ENCODE data around the gene PARP16. TPM values are rescaled to one million over a fixed set of nuclear protein-coding genes. Genes with fewer than 3 reads are reported as not detected.
A peak's percentile ranks its signal among the peaks of the same experiment; 100 is the strongest.

PARP16 gene, protein sequence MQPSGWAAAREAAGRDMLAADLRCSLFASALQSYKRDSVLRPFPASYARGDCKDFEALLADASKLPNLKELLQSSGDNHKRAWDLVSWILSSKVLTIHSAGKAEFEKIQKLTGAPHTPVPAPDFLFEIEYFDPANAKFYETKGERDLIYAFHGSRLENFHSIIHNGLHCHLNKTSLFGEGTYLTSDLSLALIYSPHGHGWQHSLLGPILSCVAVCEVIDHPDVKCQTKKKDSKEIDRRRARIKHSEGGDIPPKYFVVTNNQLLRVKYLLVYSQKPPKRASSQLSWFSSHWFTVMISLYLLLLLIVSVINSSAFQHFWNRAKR
- total RNA-seq (7.9 TPM), polyA plus RNA-seq (12.7 TPM)
- long read RNA-seq, donor 1 = 0 reads
- long read RNA-seq, donor 2 = 0 reads
- long read RNA-seq, donor 3, partial matches to known transcripts = 0 of 5 reads
- long read RNA-seq, donor 3, other reads (novel, unspliced or antisense) = 0 of 5 reads
- long read RNA-seq, donor 4 = 0 reads
- long read RNA-seq, donor 5, transcript PARP16-206 (6 exons, 2,343 nt) = major isoform, 6 of 7 reads
- long read RNA-seq, donor 5, partial matches to known transcripts = 0 of 7 reads
- long read RNA-seq, donor 5, other reads (novel, unspliced or antisense) = 0 of 7 reads
- long read RNA-seq, donor 6, partial matches to known transcripts = 0 of 5 reads
- long read RNA-seq, donor 6, other reads (novel, unspliced or antisense) = 0 of 5 reads
- long read RNA-seq, donor 7, partial matches to known transcripts = 0 of 1 reads
- long read RNA-seq, donor 7, other reads (novel, unspliced or antisense) = 0 of 1 reads
- long read RNA-seq, donor 8 = 0 reads
- long read RNA-seq, donor 9, partial matches to known transcripts = 0 of 3 reads
- long read RNA-seq, donor 9, other reads (novel, unspliced or antisense) = 0 of 3 reads
- long read RNA-seq, donor 10, partial matches to known transcripts = 0 of 3 reads
- long read RNA-seq, donor 10, other reads (novel, unspliced or antisense) = 0 of 3 reads

DNA sequence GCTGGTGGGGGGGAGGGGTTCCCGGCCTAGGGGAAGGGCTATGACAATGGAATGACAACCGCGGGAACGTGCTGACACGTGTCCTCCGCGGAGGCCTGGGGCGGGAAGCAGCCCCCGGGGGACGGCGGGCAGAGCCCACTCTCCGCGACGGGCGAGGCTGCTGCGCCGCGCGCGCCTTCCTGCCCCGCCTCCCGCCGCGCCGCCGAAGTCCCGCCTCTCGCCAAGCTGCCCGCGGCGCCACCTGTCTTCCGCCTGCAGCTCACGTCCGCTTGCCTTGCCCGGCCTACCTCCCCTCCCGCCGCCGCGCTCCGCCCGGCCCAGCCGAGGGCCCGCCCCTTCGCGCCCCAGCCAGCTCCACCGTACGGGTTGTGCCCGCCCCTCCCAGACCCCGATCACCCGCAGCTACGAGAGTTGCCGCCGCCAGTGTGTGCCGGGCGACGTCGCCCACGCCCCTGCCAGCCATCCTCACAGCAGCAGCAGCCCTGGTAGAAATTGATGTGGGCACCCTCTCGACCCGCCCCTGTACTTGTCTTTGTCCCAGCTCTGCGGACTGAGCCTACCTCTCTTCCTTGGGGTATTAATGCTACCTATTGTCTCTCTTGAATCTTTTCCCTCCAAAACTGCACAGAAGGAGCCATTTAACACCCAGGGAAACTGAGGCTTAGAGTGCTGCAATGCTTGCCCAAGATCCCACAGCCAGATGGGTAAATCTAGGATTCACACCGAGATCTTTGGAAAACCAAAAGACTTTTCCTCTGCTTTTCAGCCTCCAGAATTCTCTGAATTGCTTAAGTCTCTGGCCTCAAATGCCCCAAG is at the start of gene PARP16:
Gene PARP16 (minus strand): TSS at position 180 of the 816 bp plus-strand sequence. CDS start 457 bp downstream, outside the sequence.
- peak in 8 of 9 donors; percentile 73 to 94 (median 84) for DNase-seq (ENCODE audit: low read depth in 6 of 9, low spot score in 9 of 9)
- Histone ChIP-seq H3K27ac (ENCODE audit: low read depth in 1 of 2, low read length in 1 of 2) (peak within 1 kb of the TSS; percentile 81 to 94), H3K4me3 (ENCODE audit: low read length in 2 of 2) (peak within 1 kb of the TSS; percentile 71 to 90), H3K4me1 (ENCODE audit: control insufficient read depth in 2 of 2, insufficient read depth in 2 of 2, low read length in 2 of 2) (peaks cover 16 to 25% of the 10 kb centered on the region in 2 donors), H3K9me3 (ENCODE audit: control insufficient read depth in 2 of 2, insufficient read depth in 1 of 2, low read length in 1 of 2) (no peaks in the 10 kb centered on the region), H3K27me3 (ENCODE audit: control insufficient read depth in 2 of 2, insufficient read depth in 1 of 2, low read length in 1 of 2) (no peaks in the 10 kb centered on the region), H3K36me3 (ENCODE audit: control insufficient read depth in 2 of 2, insufficient read depth in 2 of 2, low read length in 1 of 2) (peaks cover 3% of the 10 kb centered on the region in 2 donors)
- 2% methylated on average over 62 of the region's 62 CpGs for WGBS

DNA sequence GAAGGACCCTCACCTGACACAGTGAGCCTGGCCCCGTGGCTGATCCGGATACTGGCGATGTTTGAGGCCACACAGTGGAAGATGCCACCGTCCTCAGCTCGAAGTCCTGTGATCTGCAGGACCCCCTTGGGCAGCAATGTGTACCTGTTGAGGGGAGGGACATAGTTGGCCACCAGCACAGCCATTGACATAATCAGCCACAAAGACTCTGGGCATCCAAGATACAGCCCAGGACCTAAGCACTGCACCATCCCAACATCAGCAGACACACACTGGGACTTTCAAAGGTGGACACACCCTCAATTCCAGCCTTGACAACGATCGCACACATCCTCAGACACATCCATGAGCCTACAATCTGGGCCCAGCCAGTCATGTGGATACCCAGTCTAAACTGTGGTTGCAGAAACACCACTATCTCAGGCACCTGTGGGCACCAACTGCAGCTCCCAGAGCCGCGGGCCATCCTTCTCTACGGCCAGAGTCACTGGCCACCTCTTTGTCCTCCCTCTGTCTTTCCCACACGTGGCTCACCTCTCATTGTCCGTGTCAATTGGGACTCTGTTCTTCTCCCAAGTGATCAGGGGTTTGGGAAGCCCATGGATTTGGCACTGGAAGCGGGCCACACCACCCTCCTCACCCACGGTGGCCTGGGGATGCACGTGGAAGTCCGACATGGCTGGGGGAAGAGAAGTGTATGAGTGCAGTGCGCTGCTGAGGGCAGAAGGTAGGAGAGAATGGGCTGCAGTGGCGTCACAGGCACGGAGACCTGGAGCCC is 48.8 kb upstream of the PARP16 start:
- Histone ChIP-seq H3K36me3 (ENCODE audit: control insufficient read depth in 2 of 2, insufficient read depth in 2 of 2, low read length in 1 of 2) (no peaks in the 10 kb centered on the region), H3K4me3 (ENCODE audit: low read length in 2 of 2) (no peak overlapping the region), H3K4me1 (ENCODE audit: control insufficient read depth in 2 of 2, insufficient read depth in 2 of 2, low read length in 2 of 2) (no peaks in the 10 kb centered on the region), H3K27me3 (ENCODE audit: control insufficient read depth in 2 of 2, insufficient read depth in 1 of 2, low read length in 1 of 2) (peaks cover 0 to 12% of the 10 kb centered on the region in 2 donors), H3K9me3 (ENCODE audit: control insufficient read depth in 2 of 2, insufficient read depth in 1 of 2, low read length in 1 of 2) (no peaks in the 10 kb centered on the region), H3K27ac (ENCODE audit: low read depth in 1 of 2, low read length in 1 of 2) (no peak overlapping the region)
- DNase-seq (ENCODE audit: low read depth in 6 of 9, low spot score in 9 of 9) = no peak
- 94% methylated on average over 19 of the region's 19 CpGs for WGBS

DNA sequence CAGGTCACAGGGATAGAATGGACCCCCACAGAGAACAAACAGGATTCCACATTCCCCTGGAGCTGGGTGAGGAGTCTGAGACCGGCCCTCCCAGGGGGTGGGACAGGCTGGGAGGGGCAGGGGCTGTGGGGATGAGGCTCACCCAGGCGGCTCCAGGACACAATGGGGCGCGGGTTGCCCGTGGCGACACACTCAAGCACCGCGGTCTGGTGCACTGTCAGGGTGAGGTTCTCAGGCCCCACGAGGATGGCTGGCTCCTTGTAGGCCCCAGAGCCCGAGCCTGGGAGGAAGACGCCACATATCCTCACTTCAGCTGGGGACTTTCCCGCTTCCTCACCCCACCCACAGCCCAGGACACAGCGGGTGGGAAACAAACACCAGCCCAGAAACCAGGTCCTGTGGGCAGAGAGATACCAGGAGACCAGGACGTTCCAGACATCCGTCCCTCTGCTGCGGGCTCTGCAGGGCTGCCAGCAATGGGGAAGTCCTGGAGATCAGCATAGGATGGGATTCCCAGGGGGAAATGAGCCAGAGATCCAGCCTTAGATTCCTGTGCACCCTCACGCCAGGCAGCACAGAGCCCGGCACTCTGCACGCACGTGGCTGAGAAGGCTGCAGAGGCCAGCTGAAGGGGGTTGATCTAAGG is 48.0 kb upstream of the PARP16 start:
- H3K4me1 ChIP-seq (ENCODE audit: control insufficient read depth in 2 of 2, insufficient read depth in 2 of 2, low read length in 2 of 2) = no peaks in the 10 kb centered on the region
- no peak for DNase-seq (ENCODE audit: low read depth in 6 of 9, low spot score in 9 of 9)
- no peaks in the 10 kb centered on the region for H3K9me3 ChIP-seq (ENCODE audit: control insufficient read depth in 2 of 2, insufficient read depth in 1 of 2, low read length in 1 of 2)
- H3K4me3 ChIP-seq (ENCODE audit: low read length in 2 of 2) = no peak overlapping the region
- H3K27ac ChIP-seq (ENCODE audit: low read depth in 1 of 2, low read length in 1 of 2) = no peak overlapping the region
- H3K27me3 ChIP-seq (ENCODE audit: control insufficient read depth in 2 of 2, insufficient read depth in 1 of 2, low read length in 1 of 2) = peaks cover 0 to 4% of the 10 kb centered on the region in 2 donors
- 90% methylated on average over 20 of the region's 20 CpGs for WGBS
- H3K36me3 ChIP-seq (ENCODE audit: control insufficient read depth in 2 of 2, insufficient read depth in 2 of 2, low read length in 1 of 2) = no peaks in the 10 kb centered on the region

DNA sequence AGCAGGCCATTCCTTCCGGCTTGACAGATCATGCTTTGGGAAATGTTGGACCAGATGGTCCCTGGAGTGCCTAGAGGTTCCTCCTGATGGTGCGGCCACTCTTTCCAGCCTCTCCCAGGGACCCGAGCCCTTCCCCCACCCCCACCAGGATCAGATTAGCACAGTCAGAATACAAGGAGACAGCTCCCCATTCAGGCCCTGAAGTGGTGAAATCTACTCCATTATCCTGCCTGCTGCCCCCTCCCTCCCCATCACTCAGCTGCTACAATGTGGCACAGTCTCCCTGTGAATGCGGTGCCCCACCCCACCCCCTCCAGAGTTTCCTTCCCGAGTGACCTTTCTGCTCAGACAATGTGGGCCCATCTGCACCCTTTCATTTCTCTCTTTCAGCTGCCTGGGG is 47.2 kb upstream of the PARP16 start:
- 95% methylated on average over 5 of the region's 5 CpGs for WGBS
- H3K27ac ChIP-seq (ENCODE audit: low read depth in 1 of 2, low read length in 1 of 2) = no peak overlapping the region
- H3K9me3 ChIP-seq (ENCODE audit: control insufficient read depth in 2 of 2, insufficient read depth in 1 of 2, low read length in 1 of 2) = no peaks in the 10 kb centered on the region
- H3K27me3 ChIP-seq (ENCODE audit: control insufficient read depth in 2 of 2, insufficient read depth in 1 of 2, low read length in 1 of 2) = peaks cover 0 to 3% of the 10 kb centered on the region in 2 donors
- H3K36me3 ChIP-seq (ENCODE audit: control insufficient read depth in 2 of 2, insufficient read depth in 2 of 2, low read length in 1 of 2) = no peaks in the 10 kb centered on the region
- no peaks in the 10 kb centered on the region for H3K4me1 ChIP-seq (ENCODE audit: control insufficient read depth in 2 of 2, insufficient read depth in 2 of 2, low read length in 2 of 2)
- no peak for DNase-seq (ENCODE audit: low read depth in 6 of 9, low spot score in 9 of 9)
- no peak overlapping the region for H3K4me3 ChIP-seq (ENCODE audit: low read length in 2 of 2)

DNA sequence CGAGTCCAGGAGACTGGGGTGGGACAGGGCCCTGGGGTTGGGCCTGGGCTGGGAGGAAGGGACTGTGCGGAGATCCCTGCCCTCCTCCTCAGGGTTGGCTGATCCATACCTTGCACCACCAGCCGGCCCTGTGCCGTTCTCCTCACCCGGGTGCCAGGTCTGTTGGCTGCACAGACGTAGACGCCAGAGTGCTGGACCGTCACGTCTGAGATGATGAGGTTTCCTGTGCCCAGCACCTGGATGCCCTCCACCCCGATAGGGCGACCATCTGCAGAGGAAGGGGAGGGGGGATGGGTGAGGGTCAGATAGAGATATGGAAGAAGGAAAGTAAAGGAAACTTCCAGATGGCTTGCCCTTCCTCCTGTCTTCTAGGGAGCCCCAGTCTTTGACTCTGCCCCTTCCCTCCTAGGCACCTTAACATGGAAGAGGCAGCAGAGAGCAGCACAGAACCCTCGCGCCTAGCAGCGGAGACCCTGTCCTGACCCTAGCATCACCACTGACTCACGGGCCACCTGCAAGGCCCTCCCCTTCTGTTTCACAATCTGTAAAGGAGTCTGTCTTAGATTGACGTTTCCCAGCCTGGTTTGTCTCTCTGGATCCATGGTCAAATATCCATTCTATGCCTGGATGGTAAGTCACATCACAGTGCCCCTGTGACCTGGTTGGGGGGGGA is 46.6 kb upstream of the PARP16 start:
- H3K27ac ChIP-seq (ENCODE audit: low read depth in 1 of 2, low read length in 1 of 2) = no peak overlapping the region
- 89% methylated on average over 16 of the region's 16 CpGs for WGBS
- no peak overlapping the region for H3K4me3 ChIP-seq (ENCODE audit: low read length in 2 of 2)
- no peaks in the 10 kb centered on the region for H3K9me3 ChIP-seq (ENCODE audit: control insufficient read depth in 2 of 2, insufficient read depth in 1 of 2, low read length in 1 of 2)
- DNase-seq (ENCODE audit: low read depth in 6 of 9, low spot score in 9 of 9) = no peak
- H3K27me3 ChIP-seq (ENCODE audit: control insufficient read depth in 2 of 2, insufficient read depth in 1 of 2, low read length in 1 of 2) = no peaks in the 10 kb centered on the region
- H3K36me3 ChIP-seq (ENCODE audit: control insufficient read depth in 2 of 2, insufficient read depth in 2 of 2, low read length in 1 of 2) = no peaks in the 10 kb centered on the region
- H3K4me1 ChIP-seq (ENCODE audit: control insufficient read depth in 2 of 2, insufficient read depth in 2 of 2, low read length in 2 of 2) = no peaks in the 10 kb centered on the region

DNA sequence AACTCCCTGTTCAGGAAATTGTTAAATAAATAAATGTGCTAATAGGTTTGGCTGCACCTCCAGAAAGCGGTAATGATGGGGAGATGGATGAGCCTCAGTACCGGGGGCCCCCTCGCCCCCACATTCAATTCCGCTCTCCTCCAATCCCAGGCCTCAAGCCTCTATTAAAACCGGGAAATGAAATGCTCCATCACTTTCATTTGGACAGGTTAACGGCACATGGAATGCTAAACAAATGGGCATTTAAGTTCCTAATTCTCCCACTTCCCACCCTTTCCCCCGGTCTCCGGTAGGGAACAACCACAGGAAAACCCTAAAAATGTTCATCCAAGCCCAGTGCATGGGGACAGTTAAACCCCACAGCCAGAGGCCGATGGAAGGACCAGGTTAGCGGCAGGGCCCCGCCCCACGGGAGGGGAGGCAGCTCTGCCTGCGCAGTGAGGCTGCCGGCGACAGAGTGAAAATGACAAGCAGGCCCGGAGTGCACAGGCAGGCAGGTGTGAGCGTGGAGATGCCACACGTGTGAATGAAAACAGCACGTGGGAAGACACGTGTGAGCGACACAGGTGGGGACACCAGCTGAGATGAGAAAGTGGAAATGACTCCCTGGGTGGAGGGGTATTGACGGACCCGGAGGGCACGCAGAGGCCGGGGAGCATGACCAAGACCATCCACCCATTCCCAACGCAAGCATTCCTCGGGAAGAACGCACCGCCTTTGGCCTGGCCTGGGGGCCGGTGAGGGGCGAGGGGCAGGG is 45.9 kb upstream of the PARP16 start:
- DNase-seq (ENCODE audit: low read depth in 6 of 9, low spot score in 9 of 9) = no peak
- 97% methylated on average over 31 of the region's 31 CpGs for WGBS
- Histone ChIP-seq H3K4me1 (ENCODE audit: control insufficient read depth in 2 of 2, insufficient read depth in 2 of 2, low read length in 2 of 2) (no peaks in the 10 kb centered on the region), H3K9me3 (ENCODE audit: control insufficient read depth in 2 of 2, insufficient read depth in 1 of 2, low read length in 1 of 2) (no peaks in the 10 kb centered on the region), H3K36me3 (ENCODE audit: control insufficient read depth in 2 of 2, insufficient read depth in 2 of 2, low read length in 1 of 2) (no peaks in the 10 kb centered on the region), H3K27ac (ENCODE audit: low read depth in 1 of 2, low read length in 1 of 2) (no peak overlapping the region), H3K4me3 (ENCODE audit: low read length in 2 of 2) (no peak overlapping the region), H3K27me3 (ENCODE audit: control insufficient read depth in 2 of 2, insufficient read depth in 1 of 2, low read length in 1 of 2) (peaks cover 0 to 4% of the 10 kb centered on the region in 2 donors)

DNA sequence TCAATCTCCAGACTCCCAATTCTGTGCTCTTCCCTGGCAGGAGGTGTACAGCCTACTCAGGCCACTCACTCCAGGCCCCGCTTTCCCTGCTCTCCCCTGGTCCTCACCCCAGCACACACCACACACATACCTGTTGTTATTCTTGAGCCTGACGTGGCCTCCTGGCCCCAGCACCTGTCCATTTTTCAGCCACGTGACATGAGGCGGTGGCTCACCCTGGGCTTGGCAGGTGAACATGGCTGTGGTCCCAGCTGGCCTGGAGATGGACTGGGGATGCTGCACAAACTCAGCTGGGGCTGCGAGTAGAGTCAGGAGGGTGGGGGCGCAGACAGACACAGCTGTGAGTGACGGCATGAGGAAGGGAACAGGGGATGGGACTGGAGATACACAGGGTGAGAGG is 45.1 kb upstream of the PARP16 start:
- 82% methylated on average over 7 of the region's 7 CpGs for WGBS
- no peak overlapping the region for H3K4me3 ChIP-seq (ENCODE audit: low read length in 2 of 2)
- peaks cover 2 to 9% of the 10 kb centered on the region in 2 donors for H3K27me3 ChIP-seq (ENCODE audit: control insufficient read depth in 2 of 2, insufficient read depth in 1 of 2, low read length in 1 of 2)
- DNase-seq (ENCODE audit: low read depth in 6 of 9, low spot score in 9 of 9) = no peak
- H3K27ac ChIP-seq (ENCODE audit: low read depth in 1 of 2, low read length in 1 of 2) = no peak overlapping the region
- no peaks in the 10 kb centered on the region for H3K36me3 ChIP-seq (ENCODE audit: control insufficient read depth in 2 of 2, insufficient read depth in 2 of 2, low read length in 1 of 2)
- H3K9me3 ChIP-seq (ENCODE audit: control insufficient read depth in 2 of 2, insufficient read depth in 1 of 2, low read length in 1 of 2) = no peaks in the 10 kb centered on the region
- H3K4me1 ChIP-seq (ENCODE audit: control insufficient read depth in 2 of 2, insufficient read depth in 2 of 2, low read length in 2 of 2) = no peaks in the 10 kb centered on the region

All from thymus (tissue), 14 donors.